Endodermal cell (in vitro differentiated cells): Measurements from ENCODE around the gene SDK1. TPM values are rescaled to one million over a fixed set of nuclear protein-coding genes. Genes with fewer than 3 reads are reported as not detected.

ENCODE experiments used
- DNase-seq: peaks from one replicate; pipeline ENCODE4 v3.0.0-alpha.2; 2017
- H3K27ac ChIP-seq: 2 replicates; pipeline ENCODE4 v1.5.1; 2013; ENCODE audit warnings: mild to moderate bottlenecking, low read depth, low read length, moderate library complexity
- H3K27me3 ChIP-seq: 2 replicates; pipeline ENCODE4 v1.6.1; 2013; ENCODE audit warnings: mild to moderate bottlenecking, low read length, moderate library complexity; ENCODE audit not compliant: insufficient read depth, control insufficient read depth, poor library complexity, severe bottlenecking
- H3K36me3 ChIP-seq: 2 replicates; pipeline ENCODE4 v1.7.0; 2013; ENCODE audit warnings: mild to moderate bottlenecking, low read length, moderate library complexity; ENCODE audit not compliant: control insufficient read depth, insufficient read depth
- H3K4me1 ChIP-seq: one replicate; pipeline ENCODE4 v1.7.0; 2013; ENCODE audit warnings: low read length; ENCODE audit not compliant: control insufficient read depth, insufficient read depth
- H3K4me3 ChIP-seq: 2 replicates; pipeline ENCODE4 v1.5.1; 2013; ENCODE audit warnings: mild to moderate bottlenecking, low read length, moderate library complexity
- H3K9ac ChIP-seq: 2 replicates; pipeline ENCODE4 v1.6.1; 2013; ENCODE audit warnings: mild to moderate bottlenecking, low read length, moderate library complexity; ENCODE audit not compliant: poor library complexity, severe bottlenecking; ENCODE audit errors: extremely low read depth
- H3K9me3 ChIP-seq: 2 replicates; pipeline ENCODE4 v1.6.1; 2013; ENCODE audit warnings: mild to moderate bottlenecking, low read length, moderate library complexity; ENCODE audit not compliant: control insufficient read depth
- H3K27ac Mint-ChIP-seq: 2 replicates; pipeline ENCODE4 v1.8.0; 2020; ENCODE audit warnings: mixed read lengths
- H3K27me3 Mint-ChIP-seq: 2 replicates; pipeline ENCODE4 v1.8.0; 2021; ENCODE audit warnings: mild to moderate bottlenecking, mixed read lengths; ENCODE audit not compliant: insufficient read depth
- H3K36me3 Mint-ChIP-seq: 2 replicates; pipeline ENCODE4 v1.8.0; 2020; ENCODE audit warnings: low read depth, mixed read lengths
- H3K4me1 Mint-ChIP-seq: 2 replicates; pipeline ENCODE4 v1.8.0; 2020; ENCODE audit warnings: mixed read lengths
- H3K4me3 Mint-ChIP-seq: 2 replicates; pipeline ENCODE4 v1.8.0; 2020; ENCODE audit warnings: mild to moderate bottlenecking, moderate library complexity, mixed read lengths
- H3K9me3 Mint-ChIP-seq: 2 replicates; pipeline ENCODE4 v1.8.0; 2020; ENCODE audit warnings: mild to moderate bottlenecking, mixed read lengths
- WGBS, 2 experiments: methylation state at CpG; one replicate each; pipeline versions ENCODE4 v1.1.5 to v1.1.7; 2013; ENCODE audit warnings: missing lambda C conversion rate in 2 of 2, mixed read lengths in 1 of 2; ENCODE audit not compliant: insufficient coverage in 1 of 2, insufficient read length in 1 of 2; 5-methylcytosine and 5-hydroxymethylcytosine counted together
- total RNA-seq, 2 donors: library from RNA; stranded (reverse); fragmentation: NEBNext Ultra II Directional in 1 of 2; extraction: Animal tissue kit (Norgen Biotek cat#: 25700) in 1 of 2; gene quantifications; 2 replicates in 1 of 2; 3 replicates in 1 of 2; pipeline ENCODE4 v1.2.1, GENCODE V29; 2021
- TF ChIP-seq, protein P1 (sequence below): fragments of 200-600 bp; sonication (generic); conservative IDR thresholded peaks from 2 replicates; pipeline ENCODE4 v1.5.0; 2021; ENCODE audit warnings: antibody characterized with exemption, mild to moderate bottlenecking

SDK1 gene
- total RNA-seq, 2 donors from 2014 or later, result 22.7 to 23.1 TPM

- DNase-seq, result peak; percentile 36
- Mint-ChIP-seq H3K4me1 (peaks cover 13% of the 10 kb centered on the region), H3K27ac (no peak overlapping the region), H3K36me3 (peaks cover 34% of the 10 kb centered on the region), H3K9me3 (peaks cover 6% of the 10 kb centered on the region), H3K27me3 (no peaks in the 10 kb centered on the region), H3K4me3 (no peak overlapping the region)
- TF ChIP-seq, protein P1, sequence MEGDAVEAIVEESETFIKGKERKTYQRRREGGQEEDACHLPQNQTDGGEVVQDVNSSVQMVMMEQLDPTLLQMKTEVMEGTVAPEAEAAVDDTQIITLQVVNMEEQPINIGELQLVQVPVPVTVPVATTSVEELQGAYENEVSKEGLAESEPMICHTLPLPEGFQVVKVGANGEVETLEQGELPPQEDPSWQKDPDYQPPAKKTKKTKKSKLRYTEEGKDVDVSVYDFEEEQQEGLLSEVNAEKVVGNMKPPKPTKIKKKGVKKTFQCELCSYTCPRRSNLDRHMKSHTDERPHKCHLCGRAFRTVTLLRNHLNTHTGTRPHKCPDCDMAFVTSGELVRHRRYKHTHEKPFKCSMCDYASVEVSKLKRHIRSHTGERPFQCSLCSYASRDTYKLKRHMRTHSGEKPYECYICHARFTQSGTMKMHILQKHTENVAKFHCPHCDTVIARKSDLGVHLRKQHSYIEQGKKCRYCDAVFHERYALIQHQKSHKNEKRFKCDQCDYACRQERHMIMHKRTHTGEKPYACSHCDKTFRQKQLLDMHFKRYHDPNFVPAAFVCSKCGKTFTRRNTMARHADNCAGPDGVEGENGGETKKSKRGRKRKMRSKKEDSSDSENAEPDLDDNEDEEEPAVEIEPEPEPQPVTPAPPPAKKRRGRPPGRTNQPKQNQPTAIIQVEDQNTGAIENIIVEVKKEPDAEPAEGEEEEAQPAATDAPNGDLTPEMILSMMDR, result peak; percentile 16
- no peaks in the 10 kb centered on the region for H3K4me1 ChIP-seq
- H3K4me3 ChIP-seq, result no peak overlapping the region
- H3K9ac ChIP-seq, result no peak overlapping the region
- H3K27ac ChIP-seq, result no peak overlapping the region
- H3K36me3 ChIP-seq, result no peaks in the 10 kb centered on the region
- 91 to 96% methylated on average over 5 to 8 of the region's 8 CpGs for WGBS, 2 experiments
- H3K9me3 ChIP-seq, result no peaks in the 10 kb centered on the region
- H3K27me3 ChIP-seq, result no peaks in the 10 kb centered on the region
Observed at GRCh38 chr7:4074994-4075393, 773.9 kb downstream of the SDK1 start.

DNA sequence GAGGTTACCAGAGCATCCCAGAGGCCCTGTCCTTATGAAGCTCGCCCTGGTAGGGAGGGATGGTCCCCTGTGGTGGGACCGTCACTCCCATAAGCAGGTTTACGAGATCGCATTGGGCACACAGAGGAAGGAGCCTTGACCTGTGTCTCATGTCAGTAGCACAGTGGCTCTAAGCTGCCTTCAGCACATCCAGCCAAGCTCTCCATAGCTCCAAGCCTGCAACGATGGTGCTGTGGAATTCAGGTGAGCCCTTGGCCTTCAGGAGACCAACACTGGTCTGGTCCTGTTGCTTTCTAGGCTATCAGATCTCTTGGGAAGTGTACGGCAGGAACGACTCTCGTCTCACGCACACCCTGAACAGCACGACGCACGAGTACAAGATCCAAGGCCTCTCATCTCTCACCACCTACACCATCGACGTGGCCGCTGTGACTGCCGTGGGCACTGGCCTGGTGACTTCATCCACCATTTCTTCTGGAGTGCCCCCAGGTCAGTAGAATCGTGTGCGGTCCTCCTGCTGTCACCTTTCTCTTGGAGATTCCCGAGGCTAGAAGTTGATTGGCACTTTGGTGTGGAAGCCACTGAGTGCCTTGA is 775.7 kb downstream of the SDK1 start:
- DNase-seq, result peak; percentile 11
- Mint-ChIP-seq H3K27me3 (no peaks in the 10 kb centered on the region), H3K9me3 (peaks cover 6% of the 10 kb centered on the region), H3K4me3 (no peak overlapping the region), H3K27ac (no peak overlapping the region), H3K36me3 (peaks cover 32% of the 10 kb centered on the region), H3K4me1 (peaks cover 10% of the 10 kb centered on the region)
- Histone ChIP-seq H3K27ac (no peak overlapping the region), H3K4me1 (no peaks in the 10 kb centered on the region), H3K9ac (no peak overlapping the region), H3K27me3 (no peaks in the 10 kb centered on the region), H3K36me3 (no peaks in the 10 kb centered on the region), H3K9me3 (no peaks in the 10 kb centered on the region), H3K4me3 (no peak overlapping the region)
- TF ChIP-seq, protein P1, result no peak
- 89 to 90% methylated on average over 14 to 19 of the region's 19 CpGs for WGBS, 2 experiments

- peak; percentile 1 for DNase-seq
- no peak overlapping the region for H3K4me3 ChIP-seq
- no peaks in the 10 kb centered on the region for H3K9me3 ChIP-seq
- Mint-ChIP-seq H3K27me3 (no peaks in the 10 kb centered on the region), H3K4me1 (peaks cover 10% of the 10 kb centered on the region), H3K4me3 (no peak overlapping the region), H3K9me3 (peaks cover 6% of the 10 kb centered on the region), H3K36me3 (peaks cover 32% of the 10 kb centered on the region), H3K27ac (no peak overlapping the region)
- no peaks in the 10 kb centered on the region for H3K27me3 ChIP-seq
- no peak overlapping the region for H3K27ac ChIP-seq
- 92 to 100% methylated on average over 8 of the region's 8 CpGs for WGBS, 2 experiments
- TF ChIP-seq, protein P1, result no peak
- no peaks in the 10 kb centered on the region for H3K4me1 ChIP-seq
- H3K9ac ChIP-seq, result no peak overlapping the region
- H3K36me3 ChIP-seq, result no peaks in the 10 kb centered on the region
Observed at GRCh38 chr7:4077980-4078379, 776.9 kb downstream of the SDK1 start.
